H1 (cell line): ENCODE results near the gene MELTF.

Experiments used
- BCL11A ChIP-seq, 2 experiments: IDR thresholded peaks; one replicate each; pipeline ENCODE4 v1.6.1; 2011; ENCODE audit warnings: low read depth in 2 of 2, low read length in 2 of 2, mild to moderate bottlenecking in 2 of 2
- JUND ChIP-seq: IDR thresholded peaks from 2 replicates; pipeline ENCODE4 v1.6.1; 2011; ENCODE audit warnings: mild to moderate bottlenecking, improper control_type of control experiment, low read length
- POLR2A ChIP-seq, 2 experiments: IDR thresholded peaks; 1 replicate in 1 of 2; 2 replicates in 1 of 2; pipeline ENCODE4 v1.6.1; 2011; ENCODE audit warnings: low read depth in 2 of 2, low read length in 2 of 2, mild to moderate bottlenecking in 2 of 2; ENCODE audit errors: control extremely low read depth in 1 of 2
- SP1 ChIP-seq: IDR thresholded peaks from 2 replicates; pipeline ENCODE4 v1.6.1; 2011; ENCODE audit warnings: low read depth, low read length
- TBP ChIP-seq: IDR thresholded peaks from 2 replicates; pipeline ENCODE4 v1.6.1; 2011; ENCODE audit warnings: low read depth, low read length, improper control_type of control experiment
- TF ChIP-seq, protein P1 (sequence below), 3 experiments: IDR thresholded peaks; 1 replicate in 2 of 3; 2 replicates in 1 of 3; pipeline versions ENCODE4 v1.5.1 to v1.6.1; 2011; ENCODE audit warnings: low read length in 3 of 3, mild to moderate bottlenecking in 3 of 3, inconsistent platforms in 2 of 3, low read depth in 1 of 3, moderate library complexity in 1 of 3; ENCODE audit not compliant: insufficient read depth in 1 of 3; ENCODE audit errors: control extremely low read depth in 1 of 3

DNA sequence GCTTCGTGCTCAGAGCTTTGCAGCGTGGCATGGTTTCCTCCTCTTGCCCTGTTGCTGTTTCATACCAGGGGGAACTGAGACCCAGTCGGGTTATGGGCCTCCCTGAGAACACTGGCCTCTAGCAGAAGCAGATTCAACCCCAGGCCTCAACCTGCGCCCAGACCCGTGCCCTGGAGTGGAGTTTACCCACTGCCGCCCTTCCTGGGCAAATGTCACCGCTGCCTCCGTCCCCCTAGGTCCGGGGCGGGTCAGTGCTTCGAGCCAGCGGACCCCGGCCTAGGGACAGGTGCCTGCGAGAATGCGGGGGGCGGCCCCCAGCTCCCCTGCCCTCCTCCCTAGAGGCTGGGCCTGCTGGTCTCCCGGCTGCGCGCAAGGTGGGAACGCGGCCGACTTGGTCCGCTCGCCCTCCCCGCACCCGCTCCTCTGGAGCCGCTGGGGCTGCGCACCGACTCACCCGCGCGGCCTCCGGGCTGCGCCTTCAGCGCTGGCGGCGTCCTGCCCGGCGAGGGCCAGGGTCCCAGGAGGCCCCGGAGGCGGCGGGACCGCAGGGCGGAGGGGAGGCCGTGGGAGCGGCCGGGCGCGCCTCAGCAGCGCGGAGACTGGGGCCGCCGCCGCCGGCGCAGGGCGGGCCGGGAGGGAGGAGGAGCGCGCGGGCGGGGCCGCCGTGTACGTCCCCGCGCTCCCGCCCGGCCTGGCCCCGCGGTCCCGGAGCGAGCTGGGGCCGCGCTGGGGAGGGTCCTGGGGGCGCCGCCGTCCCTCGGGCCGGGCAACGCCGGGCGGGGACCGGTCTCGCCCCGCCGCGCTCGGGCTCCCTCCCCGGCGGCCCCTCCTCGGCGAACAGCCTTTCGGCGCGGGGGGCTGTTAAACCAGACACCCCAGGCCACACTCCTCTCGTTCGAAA is 61.1 kb downstream of the MELTF start, which contains the start of gene PIGZ:
- TF ChIP-seq, protein P1, sequence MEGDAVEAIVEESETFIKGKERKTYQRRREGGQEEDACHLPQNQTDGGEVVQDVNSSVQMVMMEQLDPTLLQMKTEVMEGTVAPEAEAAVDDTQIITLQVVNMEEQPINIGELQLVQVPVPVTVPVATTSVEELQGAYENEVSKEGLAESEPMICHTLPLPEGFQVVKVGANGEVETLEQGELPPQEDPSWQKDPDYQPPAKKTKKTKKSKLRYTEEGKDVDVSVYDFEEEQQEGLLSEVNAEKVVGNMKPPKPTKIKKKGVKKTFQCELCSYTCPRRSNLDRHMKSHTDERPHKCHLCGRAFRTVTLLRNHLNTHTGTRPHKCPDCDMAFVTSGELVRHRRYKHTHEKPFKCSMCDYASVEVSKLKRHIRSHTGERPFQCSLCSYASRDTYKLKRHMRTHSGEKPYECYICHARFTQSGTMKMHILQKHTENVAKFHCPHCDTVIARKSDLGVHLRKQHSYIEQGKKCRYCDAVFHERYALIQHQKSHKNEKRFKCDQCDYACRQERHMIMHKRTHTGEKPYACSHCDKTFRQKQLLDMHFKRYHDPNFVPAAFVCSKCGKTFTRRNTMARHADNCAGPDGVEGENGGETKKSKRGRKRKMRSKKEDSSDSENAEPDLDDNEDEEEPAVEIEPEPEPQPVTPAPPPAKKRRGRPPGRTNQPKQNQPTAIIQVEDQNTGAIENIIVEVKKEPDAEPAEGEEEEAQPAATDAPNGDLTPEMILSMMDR (IDR thresholded peaks at IDR 0.05; ENCODE audit: control extremely low read depth in 1 of 3, insufficient read depth in 1 of 3, low read depth in 1 of 3, low read length in 3 of 3), result no peak
- TF ChIP-seq BCL11A (IDR thresholded peaks at IDR 0.05; ENCODE audit: low read depth in 2 of 2, low read length in 2 of 2), result no peak
- TF ChIP-seq POLR2A (IDR thresholded peaks at IDR 0.05; ENCODE audit: control extremely low read depth in 1 of 2, low read depth in 2 of 2, low read length in 2 of 2), result no peak
- no peak for TF ChIP-seq JUND
- TF ChIP-seq SP1, result no peak
- TF ChIP-seq TBP, result no peak
